ENCODE measurements around the gene DBNDD2.

The DBNDD2 gene, protein sequence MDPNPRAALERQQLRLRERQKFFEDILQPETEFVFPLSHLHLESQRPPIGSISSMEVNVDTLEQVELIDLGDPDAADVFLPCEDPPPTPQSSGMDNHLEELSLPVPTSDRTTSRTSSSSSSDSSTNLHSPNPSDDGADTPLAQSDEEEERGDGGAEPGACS

GRCh38 chr20:45407783-45408645 lies at the start of gene DBNDD2:
Gene DBNDD2 (plus strand): TSS chr20:45408289. CDS start chr20:45408468, 179 bp downstream.
- no peak for DNase-seq

- no peak for DNase-seq
Measured at GRCh38 chr20:45359069-45359405, 49.1 kb upstream of the DBNDD2 start.

DNA sequence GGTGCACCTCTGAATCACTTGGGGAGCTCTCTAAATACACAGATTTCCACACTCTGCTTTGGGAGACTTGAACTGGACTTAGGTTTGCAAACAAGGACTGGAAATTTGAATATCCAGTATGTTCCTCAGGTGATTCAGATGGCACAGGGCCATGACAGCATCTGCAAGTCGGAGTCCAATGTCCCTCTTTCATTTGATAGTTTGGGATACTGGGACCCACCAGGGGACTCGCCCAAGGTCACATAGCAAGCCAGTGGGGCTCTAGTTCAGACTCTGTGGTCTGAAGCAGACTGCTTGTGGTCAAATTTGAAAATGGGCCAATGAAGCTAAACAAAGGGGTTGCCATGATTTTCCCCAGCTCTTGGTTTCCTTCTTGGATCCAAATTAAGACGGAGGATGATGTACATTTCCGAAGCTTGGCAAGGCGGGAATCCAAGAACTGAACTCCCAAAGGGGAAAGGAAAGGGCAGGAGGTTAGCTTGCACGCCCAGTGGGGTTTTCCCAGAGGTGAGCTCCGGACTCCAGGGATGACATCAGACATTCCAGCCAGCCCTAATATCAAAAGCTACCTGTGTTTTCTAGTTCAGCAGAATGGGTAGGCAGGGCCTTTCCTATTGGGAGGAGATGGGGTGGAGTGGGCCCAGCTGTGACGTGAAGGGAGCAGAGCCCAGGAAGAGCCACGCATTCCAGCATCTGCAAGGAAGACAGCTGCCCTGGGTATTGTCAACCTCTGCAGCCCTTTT lies 48.5 kb upstream of the DBNDD2 start:
- DNase-seq = no peak

DNA sequence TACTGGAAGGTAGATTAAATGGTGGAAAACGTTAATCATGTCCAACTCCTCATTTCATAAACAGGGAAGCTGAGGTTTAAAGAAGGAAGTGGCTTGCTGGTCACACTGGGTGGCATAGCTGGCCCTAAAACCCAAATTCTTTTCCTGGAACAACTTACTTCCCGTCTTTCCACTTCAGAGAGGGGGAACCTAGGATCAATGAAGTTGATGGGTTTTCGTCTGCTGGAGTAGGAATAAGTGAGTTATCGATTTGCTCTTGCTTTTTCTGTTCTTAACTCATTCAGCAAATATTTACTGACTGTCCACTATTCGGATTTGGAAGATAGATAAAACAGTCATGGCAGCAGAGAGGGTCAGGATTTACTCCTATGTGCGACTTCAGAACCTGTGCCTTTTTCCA lies 46.3 kb upstream of the DBNDD2 start:
- no peak for DNase-seq

- peak; percentile 100 for DNase-seq
Measured at GRCh38 chr20:45362804-45363610, 45.1 kb upstream of the DBNDD2 start, which contains the start of gene SYS1. Gene SYS1 (plus strand): TSS chr20:45363156. CDS start chr20:45363532, 376 bp downstream.

GRCh38 chr20:45363611-45364492 lies 44.2 kb upstream of the DBNDD2 start:
- DNase-seq = no peak

DNA sequence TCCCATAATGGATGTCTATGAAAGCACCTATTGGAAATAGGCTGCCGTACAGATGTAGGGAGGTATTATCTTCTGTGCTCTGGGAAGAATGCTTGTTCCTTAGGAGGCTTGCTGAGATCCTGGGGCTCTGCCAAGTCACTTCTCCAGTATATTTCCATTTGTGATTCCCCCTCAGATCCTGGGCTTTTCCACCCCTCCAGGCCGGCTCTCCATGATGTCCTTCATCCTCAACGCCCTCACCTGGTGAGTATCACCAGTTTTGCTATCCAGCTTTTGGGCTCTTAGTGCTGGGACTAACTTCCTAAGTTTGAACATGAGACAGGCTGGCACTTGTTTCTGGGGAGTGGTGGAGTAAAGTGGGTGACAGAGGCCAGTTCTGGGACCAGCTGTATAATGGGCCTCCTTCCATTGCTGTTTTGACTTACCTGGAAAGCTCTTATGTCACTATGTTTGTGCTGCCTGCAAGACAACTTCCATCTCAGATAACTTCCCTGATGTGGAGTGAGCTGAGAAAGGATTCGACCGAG lies 42.6 kb upstream of the DBNDD2 start:
- peak; percentile 50 for DNase-seq

DNA sequence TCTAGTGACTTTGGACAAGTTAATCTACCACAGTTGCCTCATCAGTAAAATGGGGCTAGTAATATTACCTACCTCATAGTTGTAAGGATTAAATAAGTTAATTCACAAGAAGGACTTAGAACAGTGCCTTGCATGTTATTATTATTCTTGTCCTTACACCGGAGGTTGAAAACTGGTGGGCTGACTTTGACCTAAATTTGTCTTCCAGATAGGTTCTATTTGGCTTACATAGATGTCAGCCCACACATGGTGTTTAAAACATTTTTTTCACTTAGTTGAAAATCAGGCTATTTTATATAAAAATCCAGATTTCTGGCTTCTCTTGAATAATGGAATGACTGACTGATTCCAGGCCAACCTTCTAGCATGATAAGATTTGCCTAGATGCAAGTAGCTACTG lies 41.9 kb upstream of the DBNDD2 start:
- no peak for DNase-seq

DNA sequence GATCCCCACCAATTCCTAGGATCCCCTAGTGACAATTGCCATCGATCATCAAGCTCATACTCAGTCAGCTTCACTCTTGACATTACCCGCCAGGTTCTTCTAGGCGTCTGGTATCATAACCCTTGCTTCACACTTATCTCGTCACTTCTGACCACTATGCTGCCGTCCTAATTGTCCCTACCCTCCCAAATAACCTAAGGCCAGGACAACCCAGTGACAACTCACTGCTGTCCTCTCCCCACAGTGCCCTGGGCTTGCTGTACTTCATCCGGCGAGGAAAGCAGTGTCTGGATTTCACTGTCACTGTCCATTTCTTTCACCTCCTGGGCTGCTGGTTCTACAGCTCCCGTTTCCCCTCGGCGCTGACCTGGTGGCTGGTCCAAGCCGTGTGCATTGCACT lies 41.5 kb upstream of the DBNDD2 start:
- DNase-seq = peak; percentile 30

- DNase-seq = peak; percentile 4
Measured at GRCh38 chr20:45367126-45367525, 41.0 kb upstream of the DBNDD2 start.

GRCh38 chr20:45368221-45368980 lies 39.7 kb upstream of the DBNDD2 start:
- peak; percentile 57 for DNase-seq

- peak; percentile 42 for DNase-seq
Measured at GRCh38 chr20:45370571-45371160, 37.4 kb upstream of the DBNDD2 start.

GRCh38 chr20:45372241-45372640 lies 35.8 kb upstream of the DBNDD2 start:
- peak; percentile 47 for DNase-seq

GRCh38 chr20:45372646-45373352 lies 35.3 kb upstream of the DBNDD2 start:
- DNase-seq = no peak

GRCh38 chr20:45373353-45374100 lies 34.6 kb upstream of the DBNDD2 start:
- peak; percentile 96 for DNase-seq

DNA sequence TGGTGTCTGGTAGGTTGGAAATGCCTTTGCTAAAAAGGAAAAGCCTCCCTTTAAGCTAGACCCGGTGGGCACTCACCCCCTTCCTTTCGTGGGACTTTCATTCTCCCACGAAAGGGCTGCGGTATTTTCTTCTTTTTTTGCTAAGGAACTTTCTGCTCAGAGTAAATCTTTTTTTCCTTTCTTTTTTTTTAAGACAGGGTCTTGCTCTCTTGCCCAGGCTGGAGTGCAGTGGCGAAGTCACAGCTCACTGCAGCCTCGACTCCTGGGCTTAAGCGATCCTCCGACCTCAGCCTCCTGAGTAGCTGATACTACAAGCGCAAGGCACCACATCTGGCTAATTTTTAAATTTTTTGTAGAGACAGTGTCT lies 34.0 kb upstream of the DBNDD2 start:
- DNase-seq = no peak

- no peak for DNase-seq
Measured at GRCh38 chr20:45374966-45375365, 33.1 kb upstream of the DBNDD2 start.

GRCh38 chr20:45377269-45377668 lies 30.8 kb upstream of the DBNDD2 start:
- DNase-seq = peak; percentile 45

GRCh38 chr20:45378191-45378590 lies 29.9 kb upstream of the DBNDD2 start, which contains the start of gene TP53TG5:
Gene TP53TG5 (minus strand): TSS chr20:45378325. CDS start chr20:45378236, 89 bp downstream.
- DNase-seq = no peak

All from activated CD8-positive, alpha-beta memory T cell treated with anti-CD3 and anti-CD28 coated beads for 24 hours (primary cell).